Endometrial microvascular endothelial cells (primary cell): ENCODE results near the gene ZSWIM1. TPM values are rescaled to one million over a fixed set of nuclear protein-coding genes. Genes with fewer than 3 reads are reported as not detected.
"Not testable (repeated sequence)": the region's sequence is repeated elsewhere in the genome, so short reads cannot be mapped to it uniquely, and the experiment has no call there.

ENCODE experiments used
- in situ Hi-C: cut with HindIII; loops from 2 replicates; pipeline ENCODE4 v1.10.0; 2017; ENCODE audit warnings: low sequenced_read_pairs, low pct_unique_long_range_greater_than_20kb; ENCODE audit errors: inconsistent ontology term
- total RNA-seq: library from RNA; depleted of rRNA; stranded (reverse); fragments of >200 nt; gene quantifications from one replicate; pipeline ENCODE4 v1.2.3, GENCODE V29; 2015; ENCODE audit errors: inconsistent ontology term

ZSWIM1 gene
- total RNA-seq, 1 donor from 2014 or later, result 10.0 TPM

GRCh38 chr20:45901332-45901731 lies 20.3 kb downstream of the ZSWIM1 start:
- in situ Hi-C loops, result not testable (repeated sequence)

- in situ Hi-C loops, result no loop called here
Observed at GRCh38 chr20:45902199-45902701, 21.2 kb downstream of the ZSWIM1 start.

GRCh38 chr20:45904583-45905504 lies 23.8 kb downstream of the ZSWIM1 start:
- in situ Hi-C loops, result no loop called here

GRCh38 chr20:45905505-45906079 lies 24.6 kb downstream of the ZSWIM1 start:
- in situ Hi-C loops, result no loop called here

- in situ Hi-C loops, result no loop called here
Observed at GRCh38 chr20:45907219-45907948, 26.4 kb downstream of the ZSWIM1 start.

GRCh38 chr20:45908084-45908483 lies 27.1 kb downstream of the ZSWIM1 start:
- in situ Hi-C loops, result no loop called here

- in situ Hi-C loops, result no loop called here
Observed at GRCh38 chr20:45909336-45909808, 28.3 kb downstream of the ZSWIM1 start.

GRCh38 chr20:45909817-45910669 lies 29.0 kb downstream of the ZSWIM1 start:
- in situ Hi-C loops, result no loop called here

GRCh38 chr20:45910670-45911485 lies 29.9 kb downstream of the ZSWIM1 start:
- in situ Hi-C loops, result no loop called here

- in situ Hi-C loops, result no loop called here
Observed at GRCh38 chr20:45911486-45912343, 30.7 kb downstream of the ZSWIM1 start, which contains the start of gene PLTP. Gene PLTP, minus strand, starts transcription at chr20:45912155. Its CDS starts 703 bp downstream, at chr20:45911452.

GRCh38 chr20:45912344-45912682 lies 31.3 kb downstream of the ZSWIM1 start:
- in situ Hi-C loops, result no loop called here

- in situ Hi-C loops, result no loop called here
Observed at GRCh38 chr20:45913116-45913515, 32.1 kb downstream of the ZSWIM1 start.

GRCh38 chr20:45917790-45918141 lies 36.7 kb downstream of the ZSWIM1 start:
- in situ Hi-C loops, result no loop called here

GRCh38 chr20:45918182-45918737 lies 37.2 kb downstream of the ZSWIM1 start:
- in situ Hi-C loops, result no loop called here

- in situ Hi-C loops, result no loop called here
Observed at GRCh38 chr20:45918779-45919537, 37.9 kb downstream of the ZSWIM1 start.
